PC-9 (cell line): Measurements from ENCODE around the gene DUSP10. TPM values are rescaled to one million over a fixed set of nuclear protein-coding genes. Genes with fewer than 3 reads are reported as not detected.

Source experiments
- BruUV-seq: library from RNA; stranded (reverse); fragments of 400-500 nt; replicated peaks from 2 replicates; lab custom pipeline; 2021; lab: Mats Ljungman, UMichigan
- CTCF ChIA-PET: fragments of 300-600 bp; sonication (Branson Sonifier 250); formaldehyde crosslinking; loops from one replicate; lab custom pipeline; 2022; ENCODE audit warnings: antibody characterized with exemption; lab: Charles Lee
- POLR2A ChIA-PET: fragments of 300-600 bp; sonication (Branson Sonifier 250); formaldehyde crosslinking; loops from one replicate; lab custom pipeline; 2022; ENCODE audit warnings: antibody characterized with exemption; ENCODE audit not compliant: unreplicated experiment; lab: Charles Lee
- DNase-seq, 2 experiments: peaks; one replicate each; pipeline versions ENCODE4 v3.0.0 to v3.0.0-alpha.2; 2015 to 2022; ENCODE audit warnings: mixed read lengths in 1 of 2
- H2AFZ ChIP-seq: fragments of 200-600 bp; sonication (generic); 2 replicates; pipeline ENCODE4 v1.8.1; 2017; ENCODE audit warnings: antibody characterized with exemption
- H3F3A ChIP-seq: fragments of 200-600 bp; sonication (generic); 2 replicates; pipeline ENCODE4 v1.8.1; 2017; ENCODE audit warnings: antibody characterized with exemption, mild to moderate bottlenecking, low read depth; ENCODE audit not compliant: insufficient read depth
- H3K27ac ChIP-seq: fragments of 200-600 bp; sonication (generic); 2 replicates; pipeline ENCODE4 v1.6.1; 2016; ENCODE audit warnings: mixed run types
- H3K27me3 ChIP-seq: fragments of 200-600 bp; sonication (generic); 2 replicates; pipeline ENCODE4 v1.6.1; 2016; ENCODE audit warnings: low read depth, mixed run types; ENCODE audit not compliant: insufficient read depth
- H3K36me3 ChIP-seq: fragments of 200-600 bp; sonication (generic); 2 replicates; pipeline ENCODE4 v1.6.1; 2016; ENCODE audit warnings: low read depth, mixed run types
- H3K4me1 ChIP-seq: fragments of 200-600 bp; sonication (generic); replicated peaks from 2 replicates; pipeline ENCODE4 v1.6.1; 2016; ENCODE audit warnings: mixed run types; ENCODE audit not compliant: insufficient read depth
- H3K4me2 ChIP-seq: fragments of 200-600 bp; sonication (generic); 2 replicates; pipeline ENCODE4 v1.6.1; 2017; ENCODE audit warnings: mixed run types
- H3K4me3 ChIP-seq: fragments of 200-600 bp; sonication (generic); 2 replicates; pipeline ENCODE4 v1.6.1; 2016; ENCODE audit warnings: mixed run types
- H3K79me2 ChIP-seq: fragments of 200-600 bp; sonication (generic); 2 replicates; pipeline ENCODE4 v1.6.1; 2017; ENCODE audit warnings: low read depth, mixed run types
- H3K9me2 ChIP-seq: fragments of 200-600 bp; sonication (generic); 2 replicates; pipeline ENCODE4 v1.8.1; 2017; ENCODE audit warnings: mild to moderate bottlenecking; ENCODE audit not compliant: insufficient read depth
- H3K9me3 ChIP-seq: fragments of 200-600 bp; sonication (generic); 2 replicates; pipeline ENCODE4 v1.8.1; 2016; ENCODE audit warnings: low read depth; ENCODE audit not compliant: insufficient read depth
- H4K20me1 ChIP-seq: fragments of 200-600 bp; sonication (generic); 2 replicates; pipeline ENCODE4 v1.8.1; 2017; ENCODE audit not compliant: insufficient read depth
- CTCF ChIP-seq: fragments of 200-600 bp; sonication (generic); conservative IDR thresholded peaks from 2 replicates; pipeline ENCODE4 v1.6.1; 2017; ENCODE audit warnings: mixed run types, antibody characterized with exemption, mild to moderate bottlenecking, moderate library complexity
- EZH2 ChIP-seq: fragments of 200-600 bp; sonication (generic); IDR thresholded peaks from 2 replicates; pipeline ENCODE4 v1.8.0; 2017; ENCODE audit warnings: antibody characterized with exemption, low read depth
- intact Hi-C: fragments of 100-400 bp; cut with micrococcal nuclease; formaldehyde crosslinking; loops from one replicate; pipeline ENCODE4 v1.10.0; 2022; ENCODE audit not compliant: unreplicated experiment
- total RNA-seq: library from RNA; stranded (reverse); gene quantifications from 2 replicates; pipeline ENCODE4 v1.2.3, GENCODE V29; 2021

The DUSP10 gene
- total RNA-seq, 1 experiment from 2014 or later: 7.0 TPM

GRCh38 chr1:221723848-221724236 lies 18.0 kb downstream of the DUSP10 start:
- DNase-seq: no peak

GRCh38 chr1:221723018-221723847 lies 18.7 kb downstream of the DUSP10 start:
- no peak overlapping the region for H2AFZ ChIP-seq
- peaks cover 8% of the 10 kb centered on the region; the same call in 1 of the 2 replicates for H3K79me2 ChIP-seq
- no peaks in the 10 kb centered on the region for H3K27me3 ChIP-seq
- no peaks in the 10 kb centered on the region for H4K20me1 ChIP-seq
- intact Hi-C loops: no loop called here
- H3F3A ChIP-seq: peaks cover 14% of the 10 kb centered on the region
- H3K9me2 ChIP-seq: no peaks in the 10 kb centered on the region
- H3K27ac ChIP-seq: no peak overlapping the region
- TF ChIP-seq EZH2: no peak
- no peak for TF ChIP-seq CTCF
- no peak for DNase-seq
- ChIA-PET CTCF (no interaction called here), POLR2A (no interaction called here)
- H3K4me1 ChIP-seq: peaks cover 23% of the 10 kb centered on the region
- H3K9me3 ChIP-seq: peaks cover 20% of the 10 kb centered on the region; the same call in 1 of the 2 replicates
- no peak overlapping the region for H3K4me3 ChIP-seq
- BruUV-seq: no TSS peak
- H3K36me3 ChIP-seq: peaks cover 35% of the 10 kb centered on the region
- no peak overlapping the region for H3K4me2 ChIP-seq

More at GRCh38 chr1:221723848-221724236, 18.0 kb downstream of the DUSP10 start:
- Histone ChIP-seq H3K9me3 (peaks cover 20% of the 10 kb centered on the region; the same call in 1 of the 2 replicates), H2AFZ (no peak overlapping the region), H3K36me3 (peaks cover 35% of the 10 kb centered on the region), H3K4me3 (no peak overlapping the region), H3K9me2 (no peaks in the 10 kb centered on the region), H3K27me3 (no peaks in the 10 kb centered on the region), H3F3A (peaks cover 8% of the 10 kb centered on the region; the same call in 1 of the 2 replicates), H3K79me2 (peaks cover 8% of the 10 kb centered on the region; the same call in 1 of the 2 replicates), H3K4me2 (no peak overlapping the region), H3K4me1 (peaks cover 16% of the 10 kb centered on the region), H3K27ac (no peak overlapping the region), H4K20me1 (no peaks in the 10 kb centered on the region)
- TF ChIP-seq CTCF (no peak), EZH2 (no peak)
- CTCF ChIA-PET: no interaction called here
- BruUV-seq: no TSS peak
- POLR2A ChIA-PET: no interaction called here
- intact Hi-C loops: no loop called here

- CTCF ChIA-PET: no interaction called here
- Histone ChIP-seq H3K36me3 (peaks cover 35% of the 10 kb centered on the region), H3K4me3 (no peak overlapping the region)
These were observed 19.5 kb downstream of the DUSP10 start for GRCh38 chr1:221722254-221723017.

More at GRCh38 chr1:221722254-221723017, 19.5 kb downstream of the DUSP10 start:
- TF ChIP-seq EZH2 (no peak), CTCF (no peak)
- H3K9me3 ChIP-seq: peaks cover 20% of the 10 kb centered on the region; the same call in 1 of the 2 replicates
- POLR2A ChIA-PET: no interaction called here
- BruUV-seq: no TSS peak
- H3K9me2 ChIP-seq: no peaks in the 10 kb centered on the region
- H3F3A ChIP-seq: peaks cover 16% of the 10 kb centered on the region
- H3K79me2 ChIP-seq: peaks cover 10% of the 10 kb centered on the region; the same call in 1 of the 2 replicates
- no peak overlapping the region for H3K27ac ChIP-seq
- DNase-seq: no peak
- no peaks in the 10 kb centered on the region for H3K27me3 ChIP-seq
- no peaks in the 10 kb centered on the region for H4K20me1 ChIP-seq
- intact Hi-C loops: no loop called here
- H3K4me2 ChIP-seq: no peak overlapping the region
- H3K4me1 ChIP-seq: peaks cover 31% of the 10 kb centered on the region
- no peak overlapping the region for H2AFZ ChIP-seq
